GM12878 (cell line): ENCODE results near the gene ALDH1A3. TPM values are rescaled to one million over a fixed set of nuclear protein-coding genes. Genes with fewer than 3 reads are reported as not detected.

Experiments
- ATAC-seq: fragments of 200-7000 bp; cut with Tn5 transposase; 3 replicates; pipeline ENCODE4 v1.9.1; 2020; ENCODE audit warnings: mild to moderate bottlenecking, moderate library complexity
- BruUV-seq: library from RNA; stranded (reverse); fragments of 400-500 nt; replicated peaks from 2 replicates; lab custom pipeline; 2021; lab: Mats Ljungman, UMichigan
- CTCF ChIA-PET: fragments of 300-600 bp; sonication (Branson Sonifier 250); formaldehyde crosslinking; extraction: SDS; loops from one replicate; lab custom pipeline; 2021; ENCODE audit warnings: inconsistent platforms; lab: Yijun Ruan, JAX
- POLR2A ChIA-PET: fragments of 350-600 bp; formaldehyde crosslinking; extraction: SDS; loops from one replicate; lab custom pipeline; 2021; ENCODE audit warnings: inconsistent platforms; lab: Charles Lee
- RAD21 ChIA-PET: fragments of 300-600 bp; sonication (Branson Sonifier 250); formaldehyde crosslinking; loops from one replicate; lab custom pipeline; 2023; ENCODE audit warnings: antibody characterized with exemption; ENCODE audit not compliant: unreplicated experiment; lab: Charles Lee
- SMC1A ChIA-PET: fragments of 300-600 bp; sonication (Branson Sonifier 250); formaldehyde crosslinking; loops from one replicate; lab custom pipeline; 2023; ENCODE audit not compliant: unreplicated experiment, uncharacterized antibody; lab: Charles Lee
- DNase-seq: peaks from one replicate; pipeline ENCODE4 v3.0.0-alpha.2; 2011; ENCODE audit warnings: low read depth, low spot score
- FAIRE-seq: peaks from 3 replicates; lab custom pipeline; 2011; peaks lifted over from hg19 to GRCh38; lab: Jason Lieb, UNC
- H2AFZ ChIP-seq: 2 replicates; pipeline ENCODE4 v1.6.0; 2011; ENCODE audit warnings: low read depth, low read length, control low read depth; ENCODE audit not compliant: control insufficient read depth
- H3K27ac ChIP-seq: 2 replicates; pipeline ENCODE4 v1.5.1; 2011; ENCODE audit warnings: control low read depth; ENCODE audit not compliant: control insufficient read depth, insufficient read depth
- H3K27me3 ChIP-seq, 2 experiments: replicated peaks in 1 of 2; 2 replicates each; pipeline versions ENCODE4 v1.6.0 to v1.6.1; 2011; ENCODE audit warnings: low read length in 1 of 2; ENCODE audit not compliant: control insufficient read depth in 2 of 2, insufficient read depth in 2 of 2
- H3K36me3 ChIP-seq, 2 experiments: 2 replicates each; pipeline ENCODE4 v1.5.1; 2011; ENCODE audit warnings: low read length in 1 of 2; ENCODE audit not compliant: control insufficient read depth in 2 of 2, insufficient read depth in 2 of 2
- H3K4me1 ChIP-seq: 2 replicates; pipeline ENCODE4 v1.6.1; 2011; ENCODE audit warnings: mild to moderate bottlenecking, low read length, moderate library complexity, mixed read lengths; ENCODE audit not compliant: control insufficient read depth, insufficient read depth
- H3K4me2 ChIP-seq: 2 replicates; pipeline ENCODE4 v1.6.0; 2011; ENCODE audit warnings: control low read depth; ENCODE audit not compliant: control insufficient read depth, insufficient read depth
- H3K4me3 ChIP-seq: fragments of 200-600 bp; sonication (generic); 2 replicates; pipeline ENCODE4 v1.5.1; 2016
- H3K79me2 ChIP-seq: 2 replicates; pipeline ENCODE4 v1.6.0; 2011; ENCODE audit warnings: low read length; ENCODE audit not compliant: control insufficient read depth, insufficient read depth
- H3K9ac ChIP-seq: 2 replicates; pipeline ENCODE4 v1.8.0; 2011; ENCODE audit warnings: low read length, control low read depth, mixed read lengths; ENCODE audit not compliant: control insufficient read depth, insufficient read depth
- H3K9me3 ChIP-seq: replicated peaks from 3 replicates; pipeline ENCODE4 v1.5.1; 2011; ENCODE audit warnings: mild to moderate bottlenecking, low read length; ENCODE audit not compliant: control insufficient read depth, insufficient read depth
- H4K20me1 ChIP-seq: 2 replicates; pipeline ENCODE4 v1.6.0; 2011; ENCODE audit not compliant: control insufficient read depth, insufficient read depth
- EZH2 ChIP-seq: IDR thresholded peaks from 2 replicates; pipeline ENCODE4 v1.6.1; 2012; ENCODE audit warnings: low read depth, mild to moderate bottlenecking, control low read depth, inconsistent platforms, low read length, borderline replicate concordance; ENCODE audit not compliant: control insufficient read depth
- HDAC6 ChIP-seq: fragments of 200-600 bp; sonication (generic); IDR thresholded peaks from one replicate; pipeline ENCODE4 v1.8.0; 2017; ENCODE audit warnings: antibody characterized with exemption; ENCODE audit not compliant: unreplicated experiment
- MEF2B ChIP-seq: fragments of 450-650 bp; IDR thresholded peaks from 2 replicates; pipeline ENCODE4 v1.6.1; 2018; ENCODE audit warnings: mild to moderate bottlenecking, moderate library complexity; ENCODE audit not compliant: partially characterized antibody, poor library complexity, severe bottlenecking
- RB1 ChIP-seq: fragments of 450-650 bp; formaldehyde crosslinking; IDR thresholded peaks from 2 replicates; pipeline ENCODE4 v1.6.1; 2017; ENCODE audit warnings: mild to moderate bottlenecking, borderline replicate concordance
- SREBF2 ChIP-seq: IDR thresholded peaks from 2 replicates; pipeline ENCODE4 v1.6.1; 2012; ENCODE audit warnings: mild to moderate bottlenecking, low read length
- SUZ12 ChIP-seq: fragments of 200-600 bp; sonication (generic); IDR thresholded peaks from one replicate; pipeline ENCODE4 v1.6.1; 2018; ENCODE audit warnings: antibody characterized with exemption, mild to moderate bottlenecking; ENCODE audit not compliant: unreplicated experiment
- ZBED1 ChIP-seq: IDR thresholded peaks from 2 replicates; pipeline ENCODE4 v1.6.1; 2016; ENCODE audit warnings: borderline replicate concordance
- ZNF24 ChIP-seq: fragments of 450-650 bp; IDR thresholded peaks from 2 replicates; pipeline ENCODE4 v1.6.1; 2017; ENCODE audit warnings: antibody characterized with exemption, mild to moderate bottlenecking
- WGBS: methylation state at CpG from one replicate; pipeline ENCODE4 v1.1.6; 2016; ENCODE audit warnings: low lambda C conversion rate; ENCODE audit not compliant: insufficient replicate concordance, insufficient coverage; ENCODE audit errors: missing lambda C conversion rate; 5-methylcytosine and 5-hydroxymethylcytosine counted together
- in situ Hi-C: fragments of 300-500 bp; cut with MboI; formaldehyde crosslinking; loops from 9 replicates; pipeline ENCODE4 v1.14.3; 2018; ENCODE audit warnings: mixed read lengths
- intact Hi-C: fragments of 100-400 bp; cut with micrococcal nuclease; formaldehyde crosslinking; loops from one replicate; pipeline ENCODE4 v1.14.2; 2022; ENCODE audit not compliant: unreplicated experiment
- polyA plus RNA-seq, 11 experiments: library from polyadenylated mRNA; depleted of rRNA in 4 of 11; unstranded in 6 of 11; stranded (reverse) in 5 of 11; fragments of >200 nt; fragmentation: Nextera tagmentation in 4 of 11; fragmentation: Illumina TruSeq in 1 of 11; extraction: Ambion mirVana in 4 of 11; extraction: Trizol in 1 of 11; gene quantifications; 1 replicate in 1 of 11; 2 replicates in 10 of 11; pipeline versions ENCODE4 v1.2.1 to v1.2.3, GENCODE V29; 2011 to 2016; ENCODE audit warnings: inconsistent platforms in 2 of 11, missing spikeins in 2 of 11, low read depth in 1 of 11
- total RNA-seq, 4 experiments: library from RNA; depleted of rRNA in 3 of 4; stranded (reverse); fragments of >200 nt in 3 of 4; fragmentation: Illumina TruSeq in 1 of 4; extraction: Trizol in 1 of 4; gene quantifications; 2 replicates each; pipeline versions ENCODE4 v1.2.1 to v1.2.3, GENCODE V29; 2013 to 2021

Gene ALDH1A3
- total and polyA plus RNA-seq, 10 of the 15 experiments (the other 5 are each of a cell fraction or from before 2014, with no cell fraction given), result 0.06 to 0.69 (median 0.18) TPM

- ChIA-PET RAD21 (no interaction called here), CTCF (no interaction called here)
- TF ChIP-seq MEF2B (no peak), ZBED1 (no peak), SREBF2 (no peak), ZNF24 (no peak)
- TF ChIP-seq, all 136 proteins: peak for 0
- H3K9ac ChIP-seq, result no peak overlapping the region
- no peaks in the 10 kb centered on the region for H3K4me1 ChIP-seq
- no TSS peak for BruUV-seq
- no peak overlapping the region for H3K4me2 ChIP-seq
- peaks cover 13 to 19% of the 10 kb centered on the region in 2 experiments for H3K27me3 ChIP-seq
- no peaks in the 10 kb centered on the region for H3K9me3 ChIP-seq
- ChIA-PET POLR2A (no interaction called here), SMC1A (no interaction called here)
- H3K4me3 ChIP-seq, result no peak overlapping the region
- H3K27ac ChIP-seq, result no peak overlapping the region
- intact Hi-C loops (no loop called here), in situ Hi-C loops (no loop called here)
- peaks cover 2% of the 10 kb centered on the region; the same call in 1 of the 2 replicates for H4K20me1 ChIP-seq
- FAIRE-seq, result no peak
- no peaks in the 10 kb centered on the region for H3K36me3 ChIP-seq
- no peak overlapping the region for H2AFZ ChIP-seq
- DNase-seq, result no peak
- no peaks in the 10 kb centered on the region for H3K79me2 ChIP-seq
- no peak for ATAC-seq
- 31% methylated on average over 12 of the region's 12 CpGs for WGBS
Observed at GRCh38 chr15:100878648-100879047, 983 bp upstream of the ALDH1A3 start.

DNA sequence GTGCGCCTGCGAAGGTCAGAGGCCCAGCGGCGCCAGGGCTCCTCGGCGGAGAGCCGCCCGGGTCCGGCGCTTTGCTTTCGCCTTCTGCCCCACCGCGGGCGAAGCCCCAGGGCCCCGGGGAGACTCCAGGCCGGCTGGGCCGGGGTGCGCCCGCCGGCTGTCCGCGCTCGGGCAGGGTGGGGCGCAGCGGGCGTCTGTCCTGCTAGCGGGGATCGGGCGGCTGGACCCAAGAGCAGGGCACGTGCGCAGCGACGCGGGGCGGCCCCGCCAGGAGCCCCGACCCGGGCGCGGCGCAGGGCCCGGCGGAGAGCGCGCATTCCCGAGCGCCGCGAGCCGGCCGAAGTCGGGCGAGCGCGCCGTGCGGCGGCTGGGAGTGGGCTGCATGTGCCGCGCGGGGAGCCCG, 569 bp upstream of the ALDH1A3 start:
- Histone ChIP-seq H2AFZ (no peak overlapping the region), H3K4me3 (no peak overlapping the region), H3K27me3 (peaks cover 13 to 19% of the 10 kb centered on the region in 2 experiments), H3K4me1 (no peaks in the 10 kb centered on the region), H4K20me1 (no peaks in the 10 kb centered on the region)
- WGBS, result 5% methylated on average over 47 of the region's 62 CpGs
- no TSS peak for BruUV-seq
- no peak for TF ChIP-seq RB1
- TF ChIP-seq EZH2, result no peak
- TF ChIP-seq HDAC6, result peak; percentile 89
- peak; percentile 87 for TF ChIP-seq SUZ12
- TF ChIP-seq, all 136 proteins: peak for 2
- intact Hi-C loops, result no loop called here
- FAIRE-seq (no peak), DNase-seq (no peak), ATAC-seq (no peak)
- ChIA-PET POLR2A (no interaction called here), CTCF (no interaction called here), RAD21 (no interaction called here), SMC1A (no interaction called here)
- no peaks in the 10 kb centered on the region for H3K79me2 ChIP-seq
- no peak overlapping the region for H3K9ac ChIP-seq
- H3K4me2 ChIP-seq, result no peak overlapping the region; the same call in 1 of the 2 replicates
- no peaks in the 10 kb centered on the region for H3K36me3 ChIP-seq
- H3K9me3 ChIP-seq, result no peaks in the 10 kb centered on the region
- in situ Hi-C loops, result no loop called here
- H3K27ac ChIP-seq, result no peak overlapping the region
